Upper lobe of right lung (tissue), 1 donor: ENCODE measurements around the gene HSPA6. TPM values are rescaled to one million over a fixed set of nuclear protein-coding genes. Genes with fewer than 3 reads are reported as not detected.
"Not testable (repeated sequence)": the region's sequence is repeated elsewhere in the genome, so short reads cannot be mapped to it uniquely, and the experiment has no call there.

Source experiments
- ATAC-seq: fragments of 200-7000 bp; cut with Tn5 transposase; one replicate; pipeline ENCODE4 v1.9.1; 2020; ENCODE audit warnings: mild to moderate bottlenecking, moderate library complexity
- DNase-seq: peaks from one replicate; pipeline ENCODE4 v3.0.0-alpha.2; 2020
- H3K27ac ChIP-seq: fragments of 200-600 bp; one replicate; pipeline ENCODE4 v1.8.0; 2022
- H3K27me3 ChIP-seq: fragments of 200-600 bp; one replicate; pipeline ENCODE4 v1.8.0; 2022; ENCODE audit warnings: mild to moderate bottlenecking
- H3K36me3 ChIP-seq: fragments of 200-600 bp; one replicate; pipeline ENCODE4 v1.8.0; 2022
- H3K4me1 ChIP-seq: fragments of 200-600 bp; one replicate; pipeline ENCODE4 v1.8.0; 2022
- H3K4me3 ChIP-seq: fragments of 200-600 bp; one replicate; pipeline ENCODE4 v1.8.0; 2022; ENCODE audit warnings: mild to moderate bottlenecking
- H3K9me3 ChIP-seq: fragments of 200-600 bp; one replicate; pipeline ENCODE4 v1.8.0; 2022
- intact Hi-C: fragments of 100-400 bp; cut with DNase I; formaldehyde crosslinking; loops from one replicate; pipeline ENCODE4 v1.11.0; 2022
- total RNA-seq: library from RNA; stranded (reverse); fragmentation: NEBNext Ultra II Directional; extraction: Animal tissue kit (Norgen Biotek cat#: 25700); gene quantifications from one replicate; pipeline ENCODE4 v1.2.1, GENCODE V29; 2021
- TF ChIP-seq, protein P1 (sequence below): fragments of 200-600 bp; IDR thresholded peaks from one replicate; pipeline ENCODE4 v1.8.0; 2022; ENCODE audit warnings: antibody characterized with exemption
- donor health status: DM: no; HTN: yes; CAD: no; lungs with severe emphysema.

HSPA6 gene
- total RNA-seq, 1 donor from 2014 or later: 10.9 TPM

DNA sequence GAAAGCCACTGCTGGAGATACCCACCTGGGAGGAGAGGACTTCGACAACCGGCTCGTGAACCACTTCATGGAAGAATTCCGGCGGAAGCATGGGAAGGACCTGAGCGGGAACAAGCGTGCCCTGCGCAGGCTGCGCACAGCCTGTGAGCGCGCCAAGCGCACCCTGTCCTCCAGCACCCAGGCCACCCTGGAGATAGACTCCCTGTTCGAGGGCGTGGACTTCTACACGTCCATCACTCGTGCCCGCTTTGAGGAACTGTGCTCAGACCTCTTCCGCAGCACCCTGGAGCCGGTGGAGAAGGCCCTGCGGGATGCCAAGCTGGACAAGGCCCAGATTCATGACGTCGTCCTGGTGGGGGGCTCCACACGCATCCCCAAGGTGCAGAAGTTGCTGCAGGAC, 981 bp downstream of the HSPA6 start:
- H3K4me1 ChIP-seq, H3K36me3 ChIP-seq, intact Hi-C loops, H3K27ac ChIP-seq, DNase-seq, H3K27me3 ChIP-seq, H3K9me3 ChIP-seq: not testable (repeated sequence)
- ATAC-seq: peak; percentile 55
- peak overlapping the region; percentile 77 for H3K4me3 ChIP-seq

DNA sequence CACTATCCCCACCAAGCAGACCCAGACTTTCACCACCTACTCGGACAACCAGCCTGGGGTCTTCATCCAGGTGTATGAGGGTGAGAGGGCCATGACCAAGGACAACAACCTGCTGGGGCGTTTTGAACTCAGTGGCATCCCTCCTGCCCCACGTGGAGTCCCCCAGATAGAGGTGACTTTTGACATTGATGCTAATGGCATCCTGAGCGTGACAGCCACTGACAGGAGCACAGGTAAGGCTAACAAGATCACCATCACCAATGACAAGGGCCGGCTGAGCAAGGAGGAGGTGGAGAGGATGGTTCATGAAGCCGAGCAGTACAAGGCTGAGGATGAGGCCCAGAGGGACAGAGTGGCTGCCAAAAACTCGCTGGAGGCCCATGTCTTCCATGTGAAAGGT, 1.6 kb downstream of the HSPA6 start:
- H3K4me3 ChIP-seq, intact Hi-C loops, H3K36me3 ChIP-seq, H3K27me3 ChIP-seq, H3K27ac ChIP-seq, H3K9me3 ChIP-seq, ATAC-seq, H3K4me1 ChIP-seq, DNase-seq: not testable (repeated sequence)

DNA sequence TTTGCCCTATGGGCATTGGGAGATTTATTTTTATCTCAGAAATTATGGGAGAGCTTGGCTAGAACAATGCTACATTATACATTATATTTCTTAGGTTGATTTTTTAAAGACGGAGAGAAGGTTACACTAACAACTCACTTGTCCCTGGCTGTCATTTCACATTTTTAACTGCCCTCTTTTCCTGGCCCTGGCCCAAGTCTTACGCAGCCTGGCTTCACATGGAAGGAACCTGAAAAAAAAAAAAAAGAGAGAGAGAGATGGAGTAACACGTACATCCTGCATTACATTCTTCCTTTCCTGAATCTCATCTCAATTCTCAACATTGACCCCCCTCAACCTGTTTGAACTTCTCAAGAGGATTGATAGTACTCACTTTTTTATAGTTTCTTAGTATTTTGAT, 4.2 kb downstream of the HSPA6 start:
- H3K27me3 ChIP-seq, ATAC-seq, H3K36me3 ChIP-seq, intact Hi-C loops, H3K4me3 ChIP-seq, H3K27ac ChIP-seq, H3K9me3 ChIP-seq: not testable (repeated sequence)
- peaks cover 10% of the 10 kb centered on the region for H3K4me1 ChIP-seq
- DNase-seq: peak; percentile 75

DNA sequence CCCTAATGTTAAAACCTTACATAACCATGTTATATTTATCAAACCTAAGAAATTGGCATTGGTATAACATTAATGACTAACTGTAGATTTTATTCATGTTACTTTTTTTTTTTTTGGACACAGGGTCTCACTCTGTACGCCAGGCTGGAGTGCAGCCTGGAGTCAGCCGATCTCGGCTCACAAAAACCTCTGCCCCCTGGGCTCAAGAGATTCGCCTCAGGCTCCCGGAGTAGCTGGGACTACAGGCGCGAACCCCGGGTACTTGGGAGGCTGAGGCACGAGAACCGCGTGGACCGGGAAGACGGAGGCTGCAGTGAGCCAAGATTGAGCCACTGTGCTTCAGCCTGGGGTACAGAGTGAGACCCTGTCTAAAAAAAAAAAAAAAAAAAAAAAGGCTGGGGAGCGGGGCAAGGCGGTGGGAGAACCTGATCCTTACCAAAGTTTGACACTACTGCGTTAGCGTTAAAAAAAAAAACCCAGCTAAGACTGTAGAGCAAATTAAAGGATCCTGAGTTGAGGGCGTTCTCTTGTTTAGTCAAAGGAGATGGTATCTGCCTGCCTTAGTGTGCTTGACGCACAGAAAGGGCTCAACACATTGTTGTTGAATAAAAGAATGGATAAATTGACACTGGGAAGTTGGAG, 5.2 kb downstream of the HSPA6 start:
- DNase-seq, intact Hi-C loops, H3K36me3 ChIP-seq, ATAC-seq, H3K9me3 ChIP-seq, H3K27me3 ChIP-seq: not testable (repeated sequence)
- H3K4me1 ChIP-seq: peaks cover 10% of the 10 kb centered on the region
- peak overlapping the region; percentile 70 for H3K4me3 ChIP-seq
- peak overlapping the region; percentile 85 for H3K27ac ChIP-seq

DNA sequence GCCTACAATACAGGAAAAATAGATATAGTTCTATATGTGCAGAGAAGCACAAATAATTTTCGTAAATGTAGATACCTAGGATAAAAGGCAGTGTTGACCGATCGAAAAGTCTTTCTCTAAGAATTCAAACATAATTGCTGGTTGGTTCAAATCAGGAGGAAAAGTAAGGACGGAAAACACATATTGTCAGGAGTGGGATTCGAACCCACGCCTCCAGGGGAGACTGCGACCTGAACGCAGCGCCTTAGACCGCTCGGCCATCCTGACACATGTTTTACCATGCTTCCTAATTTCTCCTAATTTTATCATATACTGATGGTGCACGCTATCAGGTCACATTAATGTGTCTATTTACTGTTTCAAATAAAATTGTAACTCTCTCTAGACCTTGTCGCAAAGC, 5.8 kb downstream of the HSPA6 start:
- ATAC-seq (peak; percentile 64), DNase-seq (peak; percentile 69)
- H3K27me3 ChIP-seq, H3K9me3 ChIP-seq, H3K36me3 ChIP-seq, H3K4me1 ChIP-seq, intact Hi-C loops: not testable (repeated sequence)
- Histone ChIP-seq H3K27ac (peak overlapping the region; percentile 85), H3K4me3 (peak overlapping the region; percentile 70)

DNA sequence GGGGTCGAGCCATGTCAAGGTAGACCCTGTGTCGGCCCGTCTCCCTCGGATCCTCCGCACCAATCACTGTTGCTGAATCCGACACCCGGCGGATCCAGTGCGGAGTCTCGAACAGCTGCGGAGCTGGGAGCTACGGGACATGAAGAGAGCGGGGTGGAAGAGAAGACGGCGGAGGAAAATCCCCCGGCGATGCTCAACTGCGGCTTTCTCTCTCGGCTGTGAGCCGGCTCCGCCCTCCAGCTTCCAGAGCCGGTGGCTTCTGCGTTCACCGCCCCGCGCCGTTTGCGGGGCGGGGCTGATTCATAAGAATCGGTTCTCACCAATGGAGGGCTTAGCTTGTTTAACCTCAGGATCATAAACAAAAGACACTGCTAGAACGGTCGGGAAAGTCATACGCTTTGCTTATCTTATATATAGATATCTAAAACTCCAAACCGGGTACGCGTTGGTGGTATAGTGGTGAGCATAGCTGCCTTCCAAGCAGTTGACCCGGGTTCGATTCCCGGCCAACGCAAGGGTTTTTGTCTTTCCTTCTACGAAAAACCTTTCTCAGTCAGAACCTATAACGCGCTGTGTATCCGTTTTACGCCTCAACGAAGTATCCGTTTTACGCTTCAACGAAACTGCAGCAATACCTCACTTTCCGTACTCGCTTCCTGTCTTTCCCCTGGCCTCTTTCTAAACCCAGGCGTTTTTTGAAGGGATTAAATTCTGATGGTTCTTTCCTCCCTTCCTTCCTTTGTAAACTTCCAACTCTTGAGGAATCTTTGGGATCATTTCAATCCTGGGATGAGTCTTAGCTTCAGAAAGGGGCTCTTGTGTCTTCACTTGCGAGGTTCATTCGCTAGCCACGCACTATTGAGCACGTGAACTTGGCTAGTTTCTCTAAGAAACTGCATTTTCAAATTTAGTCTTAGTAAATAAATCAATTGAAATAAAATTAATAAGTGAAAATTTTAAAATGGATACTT, 6.6 kb downstream of the HSPA6 start:
- intact Hi-C loops, H3K9me3 ChIP-seq, H3K27me3 ChIP-seq, H3K36me3 ChIP-seq, H3K4me1 ChIP-seq: not testable (repeated sequence)
- Histone ChIP-seq H3K4me3 (peak overlapping the region; percentile 70), H3K27ac (peak overlapping the region; percentile 85)
- ATAC-seq (peak; percentile 84), DNase-seq (peak; percentile 90)

DNA sequence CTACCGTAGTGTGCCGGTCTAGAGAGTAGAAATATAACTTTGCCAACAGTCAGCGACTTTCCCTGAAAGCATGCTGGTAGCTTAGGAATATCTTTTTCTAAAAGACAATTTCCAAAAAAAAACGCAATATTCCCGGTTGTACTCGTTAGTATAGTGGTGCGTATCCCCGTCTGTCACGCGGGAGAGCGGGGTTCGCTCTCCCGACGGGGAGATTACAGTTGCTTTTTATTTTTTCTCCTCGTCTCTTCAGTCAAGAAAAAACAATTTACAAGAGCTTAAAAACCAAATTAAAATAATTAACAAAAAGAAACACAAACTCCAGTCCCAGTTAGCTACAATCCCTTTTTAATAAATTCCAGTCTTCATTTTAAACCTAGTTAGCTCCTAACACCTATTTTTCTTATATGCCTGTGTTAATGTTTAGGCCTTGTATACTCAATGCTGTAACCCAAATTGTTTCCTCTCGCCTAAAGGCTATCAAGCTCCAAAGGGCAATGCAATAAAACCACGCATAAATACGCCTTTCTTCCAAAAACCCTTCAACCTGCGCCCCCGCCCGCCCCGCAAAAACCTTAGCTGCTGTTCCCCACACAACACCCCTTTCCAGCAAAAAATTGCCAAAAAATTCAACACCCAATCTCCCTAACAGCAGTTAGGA, 7.8 kb downstream of the HSPA6 start:
- DNase-seq: no peak
- H3K36me3 ChIP-seq: no peaks in the 10 kb centered on the region
- ATAC-seq: no peak
- no peaks in the 10 kb centered on the region for H3K27me3 ChIP-seq
- no peaks in the 10 kb centered on the region for H3K9me3 ChIP-seq
- H3K27ac ChIP-seq: peak overlapping the region; percentile 36
- TF ChIP-seq, protein P1, sequence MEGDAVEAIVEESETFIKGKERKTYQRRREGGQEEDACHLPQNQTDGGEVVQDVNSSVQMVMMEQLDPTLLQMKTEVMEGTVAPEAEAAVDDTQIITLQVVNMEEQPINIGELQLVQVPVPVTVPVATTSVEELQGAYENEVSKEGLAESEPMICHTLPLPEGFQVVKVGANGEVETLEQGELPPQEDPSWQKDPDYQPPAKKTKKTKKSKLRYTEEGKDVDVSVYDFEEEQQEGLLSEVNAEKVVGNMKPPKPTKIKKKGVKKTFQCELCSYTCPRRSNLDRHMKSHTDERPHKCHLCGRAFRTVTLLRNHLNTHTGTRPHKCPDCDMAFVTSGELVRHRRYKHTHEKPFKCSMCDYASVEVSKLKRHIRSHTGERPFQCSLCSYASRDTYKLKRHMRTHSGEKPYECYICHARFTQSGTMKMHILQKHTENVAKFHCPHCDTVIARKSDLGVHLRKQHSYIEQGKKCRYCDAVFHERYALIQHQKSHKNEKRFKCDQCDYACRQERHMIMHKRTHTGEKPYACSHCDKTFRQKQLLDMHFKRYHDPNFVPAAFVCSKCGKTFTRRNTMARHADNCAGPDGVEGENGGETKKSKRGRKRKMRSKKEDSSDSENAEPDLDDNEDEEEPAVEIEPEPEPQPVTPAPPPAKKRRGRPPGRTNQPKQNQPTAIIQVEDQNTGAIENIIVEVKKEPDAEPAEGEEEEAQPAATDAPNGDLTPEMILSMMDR: no peak
- H3K4me3 ChIP-seq: peak overlapping the region; percentile 70
- intact Hi-C loops: no loop called here
- peaks cover 7% of the 10 kb centered on the region for H3K4me1 ChIP-seq

DNA sequence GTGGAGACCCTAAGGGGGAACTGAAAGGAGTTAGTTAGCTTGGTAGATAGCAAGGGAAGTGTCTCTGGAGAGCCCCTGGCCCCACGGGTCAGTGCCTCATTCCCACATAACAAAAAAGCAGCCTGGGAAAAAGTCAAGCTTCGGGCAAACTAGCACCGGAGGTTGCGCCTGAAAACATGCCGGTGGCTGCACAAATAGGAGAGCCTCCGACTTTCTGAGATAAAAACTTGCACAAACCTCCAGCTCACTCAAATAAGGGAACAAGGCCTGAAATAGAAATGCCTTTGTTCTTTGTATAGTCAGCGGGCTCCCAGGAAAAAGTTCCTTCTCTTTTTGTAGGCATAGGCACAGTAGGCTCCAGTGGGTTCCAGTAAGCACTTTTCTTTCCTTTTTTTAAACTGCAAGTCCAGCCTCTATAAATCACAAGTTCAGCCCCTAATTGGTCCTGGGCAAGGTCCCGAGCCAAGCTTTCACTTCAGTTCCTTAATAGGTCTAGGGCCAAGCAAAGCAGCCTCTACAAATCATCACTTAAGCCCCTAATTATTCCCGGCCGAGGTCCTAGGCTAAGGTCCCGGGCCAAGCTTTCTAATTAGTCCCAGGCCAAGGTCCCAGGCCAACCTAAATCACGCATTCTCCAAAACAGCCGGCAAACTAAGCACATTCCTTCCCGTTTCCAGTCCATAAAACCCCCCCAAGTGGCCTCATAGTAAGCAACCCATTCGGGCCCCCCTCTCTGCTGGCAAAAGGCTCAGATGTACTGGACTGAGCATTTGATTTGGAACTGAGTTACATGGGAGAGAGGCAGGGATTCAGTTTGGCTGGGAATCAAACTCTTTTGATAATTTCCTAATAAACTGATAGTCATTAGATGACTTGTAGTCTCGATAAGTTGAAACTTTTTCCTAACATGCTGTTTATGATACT, 8.6 kb downstream of the HSPA6 start:
- H3K4me3 ChIP-seq, H3K27me3 ChIP-seq, DNase-seq, intact Hi-C loops, ATAC-seq, H3K9me3 ChIP-seq, H3K36me3 ChIP-seq, H3K4me1 ChIP-seq: not testable (repeated sequence)
- peak overlapping the region; percentile 36 for H3K27ac ChIP-seq

DNA sequence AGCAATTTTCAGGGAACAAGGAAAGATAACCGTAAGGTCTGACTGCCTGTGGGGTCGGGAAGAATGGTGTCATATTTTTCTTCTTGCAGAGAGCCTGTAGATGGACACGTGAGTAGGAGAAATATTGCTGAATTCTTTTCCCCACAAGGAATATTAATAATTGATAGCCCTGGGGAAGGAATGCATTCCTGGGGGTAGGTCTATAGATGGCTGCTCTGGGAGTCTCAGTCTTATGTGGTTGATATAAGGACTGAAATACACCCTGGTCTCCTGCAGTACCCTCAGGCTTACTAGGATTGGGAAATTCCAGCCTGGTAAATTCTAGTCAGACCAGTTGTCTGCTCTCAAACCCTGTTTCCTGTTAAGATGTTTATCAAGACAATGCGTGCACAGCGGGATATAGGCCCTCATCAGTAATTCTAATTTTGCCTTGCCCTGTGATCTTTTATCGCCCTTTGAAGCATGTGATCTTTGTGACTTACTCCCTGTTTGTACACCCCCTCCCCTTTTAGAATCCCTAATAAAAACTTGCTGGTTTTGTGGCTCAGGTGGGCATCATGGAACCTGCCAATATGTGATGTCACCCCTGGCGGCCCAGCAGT, 12.8 kb downstream of the HSPA6 start:
- H3K27me3 ChIP-seq, H3K9me3 ChIP-seq, H3K36me3 ChIP-seq, H3K4me3 ChIP-seq, intact Hi-C loops, DNase-seq, H3K4me1 ChIP-seq, H3K27ac ChIP-seq, ATAC-seq: not testable (repeated sequence)

DNA sequence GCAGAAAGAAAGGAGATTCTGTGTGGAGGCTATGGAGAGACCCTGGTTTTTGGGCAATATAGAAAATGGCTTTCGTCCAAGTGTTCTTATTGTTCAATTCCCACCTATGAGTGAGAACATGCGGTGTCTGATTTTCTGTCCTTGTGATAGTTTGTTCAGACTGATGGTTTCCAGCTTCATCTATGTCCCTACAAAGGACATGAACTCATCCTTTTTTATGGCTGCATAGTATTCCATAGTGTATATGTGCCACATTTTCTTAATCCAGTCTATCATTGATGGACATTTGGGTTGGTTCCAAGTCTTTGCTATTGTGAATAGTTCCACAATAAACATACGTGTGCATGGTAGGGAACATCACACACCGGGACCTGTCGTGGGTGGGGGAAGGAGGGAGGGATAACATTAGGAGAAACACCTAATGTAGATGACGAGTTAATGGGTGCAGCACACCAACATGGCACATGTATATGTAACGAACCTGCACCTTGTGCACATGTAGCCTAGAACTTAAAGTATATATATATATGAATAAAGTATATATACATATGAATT, 14.7 kb downstream of the HSPA6 start:
- H3K27me3 ChIP-seq, H3K4me1 ChIP-seq, DNase-seq, H3K4me3 ChIP-seq, ATAC-seq, intact Hi-C loops, H3K36me3 ChIP-seq, H3K27ac ChIP-seq, H3K9me3 ChIP-seq: not testable (repeated sequence)

DNA sequence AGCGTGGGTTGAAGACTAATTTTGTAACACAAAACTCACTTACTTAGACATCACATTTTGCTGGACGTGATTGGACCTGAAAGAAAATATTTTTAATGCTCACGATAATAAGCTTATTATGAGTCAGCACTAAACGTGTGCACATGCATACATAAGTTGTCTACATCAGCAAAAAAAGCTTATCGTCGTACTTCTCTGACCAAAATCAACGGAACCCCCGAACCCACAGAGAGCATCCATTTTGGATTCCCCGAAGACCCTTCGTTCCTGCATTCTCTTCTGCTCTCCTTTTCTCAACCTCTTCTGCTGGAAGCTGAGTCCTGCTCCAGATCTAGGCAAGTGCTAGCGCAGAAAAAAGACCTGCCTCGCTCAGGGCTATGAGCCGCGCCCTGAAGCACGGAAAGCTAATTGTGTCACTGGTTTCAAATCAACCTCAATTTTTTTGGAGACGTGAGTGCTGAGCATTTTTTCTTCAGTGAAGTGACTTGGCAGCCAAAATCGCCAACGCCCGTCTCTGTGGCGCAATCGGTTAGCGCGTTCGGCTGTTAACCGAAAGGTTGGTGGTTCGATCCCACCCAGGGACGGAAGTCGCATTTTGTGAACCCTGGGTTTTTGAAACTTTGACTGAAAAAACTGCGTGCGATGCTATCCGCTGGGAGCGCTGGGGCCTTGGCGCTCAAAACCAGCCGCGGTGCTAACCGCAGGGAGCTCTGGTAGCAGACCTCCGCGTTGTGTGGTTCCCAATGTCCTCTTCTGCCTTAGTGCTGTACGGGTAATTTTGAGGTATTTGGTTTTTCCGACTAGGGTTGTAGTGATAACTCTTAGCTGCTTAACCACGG, 15.6 kb downstream of the HSPA6 start:
- DNase-seq (peak; percentile 86), ATAC-seq (peak; percentile 74)
- H3K4me1 ChIP-seq, H3K9me3 ChIP-seq, H3K27me3 ChIP-seq, H3K36me3 ChIP-seq, intact Hi-C loops: not testable (repeated sequence)
- peak overlapping the region; percentile 73 for H3K27ac ChIP-seq
- H3K4me3 ChIP-seq: peak overlapping the region; percentile 59
